Fibroblast of the aortic adventitia (primary cell): ENCODE data around the gene DENND1A. TPM values are rescaled to one million over a fixed set of nuclear protein-coding genes. Genes with fewer than 3 reads are reported as not detected.

Experiments used
- DNase-seq: peaks from one replicate; pipeline ENCODE4 v3.0.0-alpha.2; 2010; ENCODE audit warnings: low read depth
- H3K4me3 ChIP-seq: 2 replicates; pipeline ENCODE4 v1.5.1; 2011; ENCODE audit warnings: low read depth, mild to moderate bottlenecking, control low read depth, low read length, moderate library complexity
- CTCF ChIP-seq: IDR thresholded peaks from 2 replicates; pipeline ENCODE4 v1.5.1; 2011; ENCODE audit warnings: mild to moderate bottlenecking, low read length, control low read depth, inconsistent platforms; ENCODE audit not compliant: insufficient read depth
- total RNA-seq: library from RNA; depleted of rRNA; stranded (reverse); fragments of >200 nt; gene quantifications from 2 replicates; pipeline ENCODE4 v1.2.3, GENCODE V29; 2012; ENCODE audit warnings: low replicate concordance

DENND1A gene
- total RNA-seq, 1 donor, result 27.7 TPM

- DNase-seq, result no peak
- H3K4me3 ChIP-seq, result no peak overlapping the region
- TF ChIP-seq CTCF, result no peak
Measured at GRCh38 chr9:123605286-123605685, 324.6 kb downstream of the DENND1A start.

GRCh38 chr9:123604861-123605260, 325.1 kb downstream of the DENND1A start:
- no peak for DNase-seq
- TF ChIP-seq CTCF, result no peak
- no peak overlapping the region for H3K4me3 ChIP-seq

- TF ChIP-seq CTCF, result no peak
- no peak overlapping the region for H3K4me3 ChIP-seq
- no peak for DNase-seq
Measured at GRCh38 chr9:123601828-123602227, 328.1 kb downstream of the DENND1A start.

DNA sequence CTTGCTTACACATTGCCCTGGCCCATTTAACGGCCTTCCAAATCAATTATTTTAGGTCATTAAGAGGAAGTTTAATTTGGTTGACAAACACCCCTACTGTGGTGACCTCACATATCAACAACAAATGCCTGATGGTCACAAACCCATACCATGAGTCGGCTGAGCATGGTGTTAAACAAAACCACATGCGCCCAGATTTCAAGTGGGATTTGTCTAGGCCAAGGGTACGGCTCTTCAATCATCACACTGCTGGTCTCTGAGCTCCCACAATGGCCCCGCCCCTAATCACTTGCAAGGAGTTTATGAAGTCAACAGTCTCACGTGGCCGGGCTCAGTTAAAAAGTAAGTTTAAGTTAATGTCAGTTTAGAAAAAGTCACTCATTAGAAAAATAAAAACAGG, 330.1 kb downstream of the DENND1A start:
- no peak for TF ChIP-seq CTCF
- H3K4me3 ChIP-seq, result no peak overlapping the region
- DNase-seq, result no peak

DNA sequence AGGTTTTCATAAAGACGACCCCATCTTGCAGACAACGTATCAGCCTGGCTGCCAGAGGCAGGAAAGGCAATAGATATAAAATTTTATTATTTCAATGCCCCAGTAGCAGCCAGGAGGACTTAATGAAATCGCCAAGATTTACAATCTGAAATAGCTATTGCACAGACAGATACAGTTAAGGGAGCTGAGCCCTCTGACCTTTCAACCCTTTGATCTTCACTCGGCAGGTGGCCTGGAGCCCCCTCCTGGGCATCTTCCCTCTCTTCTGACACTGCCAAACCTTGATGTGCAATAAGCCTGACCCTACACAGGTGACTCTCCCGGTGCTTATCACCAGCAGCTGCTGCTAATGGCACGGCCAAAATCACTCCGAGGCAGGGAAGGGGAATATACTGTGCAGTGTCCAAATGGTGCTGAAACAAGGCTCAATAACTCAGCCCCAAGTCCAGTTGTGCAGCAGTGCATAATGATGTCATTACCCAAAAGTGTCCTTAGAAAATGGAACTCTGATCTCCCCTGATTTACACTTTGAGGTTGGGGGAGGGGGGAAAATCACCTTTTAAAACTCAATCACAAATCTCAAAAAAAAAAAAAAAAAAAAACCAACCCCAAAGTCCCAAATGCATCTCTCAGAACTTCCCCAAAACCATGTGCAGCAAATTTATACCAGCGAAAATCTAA, 331.9 kb downstream of the DENND1A start:
- no peak for DNase-seq
- TF ChIP-seq CTCF, result no peak
- no peak overlapping the region for H3K4me3 ChIP-seq

DNA sequence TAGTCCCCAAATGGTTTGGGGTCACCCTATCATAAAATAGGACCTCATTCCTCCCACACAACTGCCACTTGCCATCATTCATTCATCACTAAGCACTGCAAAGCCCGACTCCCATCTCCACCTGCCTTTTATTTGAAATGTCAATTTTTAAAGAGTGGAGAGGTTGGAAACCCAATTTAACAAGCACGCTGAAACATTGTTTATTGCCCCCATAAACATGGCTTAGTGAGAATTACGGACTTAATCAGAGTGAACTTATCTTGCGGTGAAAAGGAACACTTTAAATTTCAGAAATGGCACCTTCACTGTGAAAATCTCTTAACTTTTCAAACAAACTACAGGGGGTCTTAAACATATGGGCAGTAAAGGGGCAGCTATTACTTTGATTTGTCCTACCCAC, 332.9 kb downstream of the DENND1A start:
- TF ChIP-seq CTCF, result no peak
- DNase-seq, result no peak
- H3K4me3 ChIP-seq, result no peak overlapping the region

- TF ChIP-seq CTCF, result no peak
- DNase-seq, result no peak
- H3K4me3 ChIP-seq, result no peak overlapping the region
Measured at GRCh38 chr9:123591283-123591682, 338.6 kb downstream of the DENND1A start.
